GM19463 (cell line): ENCODE measurements around the gene OR2D2.
"Not testable (repeated sequence)": the region's sequence is repeated elsewhere in the genome, so short reads cannot be mapped to it uniquely, and the experiment has no call there.

Source experiments
- ATAC-seq: cut with Tn5 transposase; IDR thresholded peaks from one replicate; pipeline ENCODE4 v1.9.1; 2021; ENCODE audit warnings: mild to moderate bottlenecking, moderate library complexity; ENCODE audit not compliant: unreplicated experiment

Gene OR2D2

GRCh38 chr11:6882751-6883150 lies 9.5 kb downstream of the OR2D2 start:
- no peak for ATAC-seq

GRCh38 chr11:6876914-6877313 lies 15.4 kb downstream of the OR2D2 start:
- no peak for ATAC-seq

- ATAC-seq = no peak
These were observed 16.0 kb downstream of the OR2D2 start, which contains the start of gene OR10A4 for GRCh38 chr11:6876325-6876724. Gene OR10A4, plus strand, starts transcription at chr11:6876625. Its CDS starts 23 bp downstream, at chr11:6876648.

GRCh38 chr11:6875761-6876160 lies 16.5 kb downstream of the OR2D2 start:
- no peak for ATAC-seq

- no peak for ATAC-seq
These were observed 21.0 kb downstream of the OR2D2 start for GRCh38 chr11:6871278-6871677.

- ATAC-seq = no peak
These were observed 27.9 kb downstream of the OR2D2 start for GRCh38 chr11:6864438-6864837.

GRCh38 chr11:6862961-6863360 lies 29.3 kb downstream of the OR2D2 start, which contains the start of gene OR10A2:
Gene OR10A2, plus strand, starts transcription at chr11:6863057. Its CDS starts 6,698 bp downstream, at chr11:6869755.
- ATAC-seq = no peak

- ATAC-seq = no peak
These were observed 35.4 kb downstream of the OR2D2 start for GRCh38 chr11:6856871-6857270.

GRCh38 chr11:6855971-6856541 lies 36.2 kb downstream of the OR2D2 start:
- no peak for ATAC-seq

- ATAC-seq = not testable (repeated sequence)
These were observed 37.5 kb downstream of the OR2D2 start for GRCh38 chr11:6854801-6855200.

GRCh38 chr11:6850526-6850925 lies 41.8 kb downstream of the OR2D2 start:
- no peak for ATAC-seq

GRCh38 chr11:6845383-6845782 lies 46.9 kb downstream of the OR2D2 start, which contains the start of gene OR10A5:
Gene OR10A5, plus strand, starts transcription at chr11:6845683. Its CDS starts 0 bp downstream, at chr11:6845683.
- no peak for ATAC-seq

GRCh38 chr11:6844356-6844755 lies 47.9 kb downstream of the OR2D2 start:
- ATAC-seq = no peak

- ATAC-seq = no peak
These were observed 48.6 kb downstream of the OR2D2 start for GRCh38 chr11:6843670-6844069.

- ATAC-seq = no peak
These were observed 50.6 kb downstream of the OR2D2 start for GRCh38 chr11:6841694-6842093.
